Endothelial cell of umbilical vein (primary cell): ENCODE results near the gene MYEOV. TPM values are rescaled to one million over a fixed set of nuclear protein-coding genes. Genes with fewer than 3 reads are reported as not detected.

Source experiments
- BruUV-seq: library from RNA; stranded (reverse); fragments of 400-500 nt; replicated peaks from 2 replicates; lab custom pipeline; 2021; lab: Mats Ljungman, UMichigan
- CTCF ChIA-PET: fragments of 300-600, 350-600 bp; sonication (Branson Sonifier 250); formaldehyde crosslinking; loops from one replicate; lab custom pipeline; 2021; ENCODE audit warnings: antibody characterized with exemption, inconsistent platforms; lab: Charles Lee
- POLR2A ChIA-PET: fragments of 300-600, 350-600 bp; sonication (Branson Sonifier 250); formaldehyde crosslinking; loops from one replicate; lab custom pipeline; 2021; ENCODE audit warnings: antibody characterized with exemption, inconsistent platforms; lab: Charles Lee
- DNase-seq: peaks from one replicate; pipeline ENCODE4 v3.0.0-alpha.2; 2011; ENCODE audit warnings: low read depth, low spot score
- FAIRE-seq: peaks from 2 replicates; lab custom pipeline; 2011; peaks lifted over from hg19 to GRCh38; lab: Jason Lieb, UNC
- H2AFZ ChIP-seq: 2 replicates; pipeline ENCODE4 v1.6.0; 2012; ENCODE audit warnings: low read depth, low read length, control low read depth, inconsistent platforms
- H3K27ac ChIP-seq: 2 replicates; pipeline ENCODE4 v1.5.1; 2011; ENCODE audit warnings: low read depth, mild to moderate bottlenecking, control low read depth, low read length, moderate library complexity; ENCODE audit not compliant: insufficient read depth
- H3K27me3 ChIP-seq, 2 experiments: 2 replicates each; pipeline versions ENCODE4 v1.6.0 to v1.6.1; 2011; ENCODE audit warnings: low read length in 2 of 2, mixed read lengths in 1 of 2; ENCODE audit not compliant: control insufficient read depth in 2 of 2, insufficient read depth in 2 of 2
- H3K36me3 ChIP-seq, 2 experiments: 2 replicates in 1 of 2; 3 replicates in 1 of 2; pipeline ENCODE4 v1.5.1; 2011; ENCODE audit warnings: low read length in 2 of 2, mild to moderate bottlenecking in 1 of 2, moderate library complexity in 1 of 2; ENCODE audit not compliant: control insufficient read depth in 2 of 2, insufficient read depth in 2 of 2; ENCODE audit errors: extremely low read depth in 1 of 2
- H3K4me1 ChIP-seq: 3 replicates; pipeline ENCODE4 v1.5.1; 2011; ENCODE audit warnings: mild to moderate bottlenecking, low read length; ENCODE audit not compliant: control insufficient read depth, insufficient read depth; ENCODE audit errors: extremely low read depth
- H3K4me2 ChIP-seq: 2 replicates; pipeline ENCODE4 v1.6.1; 2011; ENCODE audit warnings: low read length, control low read depth, mixed read lengths; ENCODE audit not compliant: insufficient read depth
- H3K4me3 ChIP-seq, 3 experiments: fragments of 200-600 bp in 1 of 3; sonication (generic), shearing (Covaris generic) in 1 of 3; replicated peaks in 1 of 3; 2 replicates each; pipeline ENCODE4 v1.5.1; 2011 to 2016; ENCODE audit warnings: control low read depth in 3 of 3, low read length in 3 of 3, mild to moderate bottlenecking in 2 of 3, inconsistent platforms in 1 of 3, low read depth in 1 of 3, moderate library complexity in 1 of 3; ENCODE audit not compliant: insufficient read depth in 1 of 3
- H3K79me2 ChIP-seq: 2 replicates; pipeline ENCODE4 v1.6.0; 2012; ENCODE audit warnings: low read length, inconsistent platforms; ENCODE audit not compliant: control insufficient read depth, insufficient read depth
- H3K9ac ChIP-seq: replicated peaks from 2 replicates; pipeline ENCODE3; 2011; ENCODE audit warnings: low read length, control low read depth; ENCODE audit not compliant: insufficient read depth; ENCODE audit errors: extremely low read depth
- H3K9me1 ChIP-seq: replicated peaks from 3 replicates; pipeline ENCODE4 v1.6.0; 2011; ENCODE audit warnings: mild to moderate bottlenecking, low read length; ENCODE audit not compliant: control insufficient read depth, insufficient read depth; ENCODE audit errors: extremely low read depth
- H3K9me3 ChIP-seq: replicated peaks from 2 replicates; pipeline ENCODE4 v1.5.1; 2012; ENCODE audit warnings: low read length, inconsistent platforms; ENCODE audit not compliant: control insufficient read depth, insufficient read depth
- H4K20me1 ChIP-seq: replicated peaks from 2 replicates; pipeline ENCODE3; 2011; ENCODE audit warnings: mild to moderate bottlenecking, low read length; ENCODE audit not compliant: control insufficient read depth, insufficient read depth; ENCODE audit errors: extremely low read depth
- EZH2 ChIP-seq: IDR thresholded peaks from 2 replicates; pipeline ENCODE4 v1.6.1; 2012; ENCODE audit warnings: borderline replicate concordance, low read depth, mild to moderate bottlenecking, moderate library complexity, low read length, inconsistent platforms; ENCODE audit not compliant: severe bottlenecking
- FOS ChIP-seq: IDR thresholded peaks from 2 replicates; pipeline ENCODE4 v1.6.1; 2011; ENCODE audit warnings: mild to moderate bottlenecking, low read length, moderate library complexity, borderline replicate concordance; ENCODE audit not compliant: insufficient read depth
- GATA2 ChIP-seq: IDR thresholded peaks from 2 replicates; pipeline ENCODE4 v1.7.0; 2011; ENCODE audit warnings: low read depth, mild to moderate bottlenecking, moderate library complexity, mixed read lengths, low read length; ENCODE audit not compliant: insufficient read length, insufficient read depth
- JUN ChIP-seq: IDR thresholded peaks from 2 replicates; pipeline ENCODE4 v1.6.1; 2011; ENCODE audit warnings: borderline replicate concordance, low read depth; ENCODE audit not compliant: insufficient read length, insufficient read depth
- POLR2AphosphoS5 ChIP-seq: IDR thresholded peaks from 2 replicates; pipeline ENCODE4 v1.6.1; 2012; ENCODE audit warnings: low read depth, mild to moderate bottlenecking, control low read depth, low read length, moderate library complexity; ENCODE audit not compliant: insufficient read depth
- dilution Hi-C: fragments of 300-500 bp; cut with MboI; formaldehyde crosslinking; loops from one replicate; pipeline ENCODE4 v1.15.0; 2019; ENCODE audit warnings: low sequenced_read_pairs; ENCODE audit not compliant: extremely low pct_ligation_motif_present
- intact Hi-C: fragments of 100-400 bp; cut with micrococcal nuclease; formaldehyde crosslinking; loops from one replicate; pipeline ENCODE4 v1.10.0; 2022
- polyA plus RNA-seq, 4 experiments: library from polyadenylated mRNA; depleted of rRNA in 3 of 4; stranded (reverse) in 3 of 4; unstranded in 1 of 4; fragments of >200 nt; gene quantifications; 2 replicates each; pipeline versions ENCODE4 v1.2.1 to v1.2.3, GENCODE V29; 2011 to 2012; ENCODE audit warnings: missing spikeins in 1 of 4
- total RNA-seq: library from RNA; stranded (reverse); gene quantifications from 2 replicates; pipeline ENCODE4 v1.2.3, GENCODE V29; 2021
- TF ChIP-seq, protein P1 (sequence below): IDR thresholded peaks from 2 replicates; pipeline ENCODE4 v1.6.1; 2011; ENCODE audit not compliant: insufficient read depth, insufficient read length

The MYEOV gene
- total and polyA plus RNA-seq, 2 donors (not counting 3 experiments of a cell fraction or from before 2014, with no cell fraction given) = 3.8 to 14.4 TPM

GRCh38 chr11:69311767-69312385, 17.9 kb downstream of the MYEOV start:
- peak; percentile 99 for FAIRE-seq

GRCh38 chr11:69312453-69313404, 18.8 kb downstream of the MYEOV start:
- DNase-seq (peak; percentile 61), FAIRE-seq (peak; percentile 76)
- dilution Hi-C loops = no loop called here
- Histone ChIP-seq H3K9ac (peak overlapping the region; percentile 28), H3K27ac (peak overlapping the region; percentile 62), H3K79me2 (no peaks in the 10 kb centered on the region), H3K27me3 (no peaks in the 10 kb centered on the region), H4K20me1 (no peaks in the 10 kb centered on the region), H3K4me2 (no peak overlapping the region), H2AFZ (no peak overlapping the region), H3K4me1 (peaks cover 34% of the 10 kb centered on the region), H3K36me3 (no peaks in the 10 kb centered on the region), H3K9me1 (no peaks in the 10 kb centered on the region), H3K9me3 (no peaks in the 10 kb centered on the region), H3K4me3 (no peak overlapping the region)
- ChIA-PET POLR2A (interaction anchor here (1.1 to 1.3 kb wide), 3 partner anchors 14 to 40 kb away, joined by 5 to 9 read pairs (median 6); no protein-coding TSS in a partner anchor), CTCF (interaction anchor here (0.8 to 2.5 kb wide), 14 partner anchors 8 to 358 kb away, joined by 3 to 25 read pairs (median 4); partner anchors contain the start of gene MYEOV)
- BruUV-seq = no TSS peak
- intact Hi-C loops = loop anchor here (1.0 kb wide), 3 partner anchors 11 to 137 kb away; no protein-coding TSS in a partner anchor
- TF ChIP-seq POLR2AphosphoS5 = peak; percentile 76
- TF ChIP-seq GATA2 = peak; percentile 53
- TF ChIP-seq EZH2 = no peak
- TF ChIP-seq, protein P1, sequence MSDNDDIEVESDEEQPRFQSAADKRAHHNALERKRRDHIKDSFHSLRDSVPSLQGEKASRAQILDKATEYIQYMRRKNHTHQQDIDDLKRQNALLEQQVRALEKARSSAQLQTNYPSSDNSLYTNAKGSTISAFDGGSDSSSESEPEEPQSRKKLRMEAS = no peak

More at GRCh38 chr11:69311767-69312385, 17.9 kb downstream of the MYEOV start:
- ChIA-PET CTCF (interaction anchor here (0.8 to 2.5 kb wide), 14 partner anchors 9 to 359 kb away, joined by 3 to 25 read pairs (median 4); partner anchors contain the start of gene MYEOV), POLR2A (interaction anchor here (0.8 to 1.3 kb wide), 4 partner anchors 10 to 41 kb away, joined by 4 to 9 read pairs (median 6); no protein-coding TSS in a partner anchor)
- Histone ChIP-seq H3K36me3 (no peaks in the 10 kb centered on the region), H3K27me3 (no peaks in the 10 kb centered on the region), H2AFZ (no peak overlapping the region), H3K4me1 (peaks cover 25% of the 10 kb centered on the region), H3K4me2 (peak overlapping the region; percentile 9), H3K79me2 (no peaks in the 10 kb centered on the region), H3K9ac (peak overlapping the region; percentile 1), H3K9me1 (no peaks in the 10 kb centered on the region), H3K4me3 (no peak overlapping the region), H3K27ac (peak overlapping the region; percentile 62), H4K20me1 (no peaks in the 10 kb centered on the region), H3K9me3 (no peaks in the 10 kb centered on the region)
- DNase-seq = peak; percentile 83
- intact Hi-C loops = loop anchor here (1.0 kb wide), 3 partner anchors 11 to 137 kb away; no protein-coding TSS in a partner anchor
- no TSS peak for BruUV-seq
- peak; percentile 74 for TF ChIP-seq POLR2AphosphoS5
- peak; percentile 49 for TF ChIP-seq FOS
- TF ChIP-seq EZH2 = no peak
- no peak for TF ChIP-seq JUN
- dilution Hi-C loops = no loop called here
